Hematopoietic multipotent progenitor cell treated with erythropoietin and hydrocortisone succinate and interleukin-3 and kit ligand, for 17 days (in vitro differentiated cells): ENCODE measurements around the gene ZBTB16.

Experiments
- DNase-seq: peaks from one replicate; pipeline ENCODE4 v3.0.0-alpha.2; 2015; ENCODE audit warnings: low spot score

ZBTB16 gene

GRCh38 chr11:114108501-114109205 is 49.1 kb downstream of the ZBTB16 start:
- no peak for DNase-seq

GRCh38 chr11:114109206-114110090 is 49.9 kb downstream of the ZBTB16 start:
- DNase-seq = no peak

- DNase-seq = no peak
These were observed 50.6 kb downstream of the ZBTB16 start for GRCh38 chr11:114110123-114110522.

- peak; percentile 78 for DNase-seq
These were observed 51.7 kb downstream of the ZBTB16 start for GRCh38 chr11:114110952-114111947.

- DNase-seq = no peak
These were observed 56.0 kb downstream of the ZBTB16 start for GRCh38 chr11:114115451-114115928.

DNA sequence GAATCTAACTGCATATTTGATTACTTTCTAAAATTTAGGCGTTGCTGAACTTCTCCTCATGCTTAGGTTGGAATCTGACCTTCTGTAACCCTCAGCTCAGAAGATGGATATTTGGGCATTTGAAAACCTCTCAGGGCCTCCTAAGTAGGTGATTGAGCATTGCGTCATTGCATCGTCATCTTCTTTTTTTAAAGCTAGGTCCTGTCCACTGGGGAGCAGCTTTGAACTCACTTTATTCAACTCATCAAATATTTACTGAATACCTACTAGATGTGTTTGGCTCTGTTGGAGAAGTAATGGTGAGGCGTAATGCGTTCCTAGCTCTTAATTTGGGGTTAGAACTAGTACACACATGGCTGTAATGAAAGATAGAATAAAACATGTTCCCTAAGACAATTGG is 56.8 kb downstream of the ZBTB16 start:
- no peak for DNase-seq

DNA sequence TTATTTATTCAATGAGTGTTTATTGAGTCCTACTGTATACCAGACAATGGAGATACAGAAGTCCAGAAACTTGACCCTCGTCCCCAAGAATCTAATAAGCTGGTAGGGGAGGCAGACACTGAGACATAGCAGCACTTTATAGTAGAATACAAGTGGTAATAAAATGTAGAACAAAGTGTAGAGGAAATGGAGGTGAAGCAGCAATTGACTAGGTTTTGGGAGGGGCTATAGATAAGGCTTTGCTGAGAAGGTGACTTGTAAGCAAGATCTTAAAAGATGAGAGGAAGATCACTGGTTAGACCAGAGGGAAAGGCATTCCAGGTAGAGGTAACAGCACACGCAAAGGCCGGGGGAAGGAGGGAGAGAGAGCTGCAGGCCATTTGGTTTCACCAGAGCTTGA is 57.3 kb downstream of the ZBTB16 start:
- no peak for DNase-seq

- no peak for DNase-seq
These were observed 61.1 kb downstream of the ZBTB16 start for GRCh38 chr11:114120606-114121005.

- no peak for DNase-seq
These were observed 61.6 kb downstream of the ZBTB16 start for GRCh38 chr11:114121138-114121537.

GRCh38 chr11:114121804-114122504 is 62.4 kb downstream of the ZBTB16 start:
- DNase-seq = no peak

GRCh38 chr11:114122686-114123085 is 63.2 kb downstream of the ZBTB16 start:
- no peak for DNase-seq

DNA sequence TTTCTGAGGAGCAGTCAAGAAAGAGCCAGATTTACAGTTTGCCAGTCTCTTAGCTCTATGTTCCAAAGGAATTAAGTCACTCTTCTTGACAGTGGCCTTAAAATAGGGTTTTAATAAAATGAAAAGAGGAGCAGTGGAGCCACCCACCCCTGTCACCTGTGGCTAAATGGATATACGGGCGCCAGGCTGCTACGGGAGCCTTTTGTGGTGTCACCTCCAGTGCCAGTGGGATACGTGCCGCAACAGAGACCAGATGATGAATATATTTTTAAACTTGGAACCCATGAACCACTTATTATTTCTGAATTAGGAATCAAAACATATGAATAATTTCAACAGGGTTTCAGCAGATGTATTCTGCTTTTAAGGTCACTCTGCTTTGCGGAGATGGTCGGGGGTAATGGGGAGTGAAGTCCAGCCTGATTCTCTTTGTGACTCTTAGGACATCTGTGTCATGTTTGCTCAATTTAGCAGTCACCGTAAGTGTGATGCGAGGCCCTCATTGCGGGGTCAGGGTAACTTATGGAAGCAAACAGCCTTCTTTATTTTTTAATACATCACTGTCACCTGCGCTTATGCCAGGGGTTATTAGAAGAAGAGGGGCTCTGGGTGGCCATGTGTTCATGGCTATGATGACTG is 64.3 kb downstream of the ZBTB16 start:
- no peak for DNase-seq

DNA sequence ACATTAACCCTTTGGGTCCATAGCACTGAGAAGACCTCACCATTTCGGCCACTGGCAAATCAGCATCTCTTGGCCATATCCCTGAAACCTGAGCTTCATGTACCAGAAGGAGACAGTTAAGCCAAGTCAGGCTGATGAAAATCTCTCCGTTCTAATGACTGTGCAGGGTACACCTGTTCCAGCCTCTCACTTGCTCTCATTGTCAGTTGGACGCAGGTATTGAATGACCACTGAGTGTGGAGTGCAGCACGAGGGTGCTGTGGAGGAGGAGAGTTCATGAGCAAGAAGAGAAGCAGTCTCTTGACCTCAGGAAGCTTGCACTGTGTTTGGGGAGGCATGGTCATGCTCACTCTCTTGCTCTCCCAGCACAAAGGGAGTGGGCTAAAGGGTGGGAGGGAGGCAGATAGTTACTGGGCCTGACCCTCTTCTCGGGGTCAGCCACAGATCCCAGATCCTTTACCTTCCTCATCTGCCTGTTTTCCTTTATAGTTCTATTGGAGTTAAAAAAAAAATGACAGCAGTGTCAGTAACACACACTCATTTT is 65.2 kb downstream of the ZBTB16 start:
- DNase-seq = no peak

GRCh38 chr11:114125531-114125930 is 66.0 kb downstream of the ZBTB16 start:
- DNase-seq = no peak

DNA sequence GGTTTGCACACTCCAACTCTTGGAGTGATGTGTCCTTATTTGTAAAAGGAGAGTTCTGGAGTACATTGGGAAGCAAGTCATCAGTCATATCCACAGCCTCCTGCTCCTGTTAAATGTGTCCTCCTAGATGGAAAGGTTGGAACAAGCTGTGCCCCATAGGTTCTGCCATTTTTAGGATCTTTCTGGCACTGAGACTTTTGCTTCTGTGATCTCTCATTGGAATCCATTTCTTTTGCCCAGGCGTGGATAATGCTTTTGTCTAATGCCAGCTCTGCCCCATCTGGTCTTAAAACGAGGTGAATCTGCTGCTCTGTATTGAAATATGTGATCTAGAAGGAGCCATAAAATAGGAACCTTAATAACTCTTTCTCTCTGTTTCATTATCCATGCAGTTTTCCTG is 66.4 kb downstream of the ZBTB16 start:
- DNase-seq = no peak

- no peak for DNase-seq
These were observed 68.9 kb downstream of the ZBTB16 start for GRCh38 chr11:114128399-114128798.

- DNase-seq = no peak
These were observed 69.6 kb downstream of the ZBTB16 start for GRCh38 chr11:114129142-114129541.

GRCh38 chr11:114129699-114130098 is 70.2 kb downstream of the ZBTB16 start:
- DNase-seq = no peak

DNA sequence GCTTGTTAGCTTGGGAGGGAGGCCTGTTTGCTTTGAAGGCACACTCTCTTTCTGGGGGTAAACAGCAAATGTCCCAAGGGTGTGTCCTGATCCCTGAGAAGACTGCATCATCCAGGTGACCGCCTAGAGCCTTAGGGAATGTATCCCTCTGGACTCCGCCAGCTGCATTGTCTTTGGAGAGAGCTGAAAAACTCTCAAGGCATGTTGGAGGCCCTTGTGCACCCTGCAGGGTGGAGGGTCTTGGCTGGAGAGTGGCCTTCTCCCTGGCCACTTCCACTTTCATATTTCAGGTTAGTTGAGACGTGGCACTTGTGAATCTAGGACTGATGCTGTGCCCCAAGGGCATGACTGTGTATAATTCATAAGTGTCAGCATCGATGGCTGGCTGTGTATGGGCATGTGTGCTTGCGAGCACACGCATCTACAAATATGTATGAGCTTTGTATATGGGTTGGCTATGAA is 70.6 kb downstream of the ZBTB16 start:
- DNase-seq = no peak

GRCh38 chr11:114130629-114131277 is 71.2 kb downstream of the ZBTB16 start:
- DNase-seq = no peak
